ENCODE data around the gene LNX2.

Gene LNX2

DNA sequence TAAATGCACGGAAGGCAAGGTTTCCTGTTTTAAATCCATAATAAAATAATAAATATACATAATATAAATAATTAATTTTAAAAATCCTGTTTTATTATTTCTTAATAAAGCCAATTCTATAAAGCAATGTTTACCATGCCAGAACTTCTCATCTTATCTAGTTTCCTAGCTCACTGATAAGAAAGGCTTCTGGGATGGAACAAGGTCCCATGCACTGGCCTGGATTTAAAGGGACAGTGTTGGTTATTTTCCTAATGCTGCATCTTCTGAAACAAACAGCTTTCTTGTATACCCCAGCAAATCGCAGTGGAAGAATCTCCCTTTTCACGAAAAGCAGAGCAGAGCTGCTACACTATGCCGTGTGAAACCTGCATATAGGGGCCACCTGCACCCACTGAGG is 68.8 kb downstream of the LNX2 start:
- DNase-seq, result no peak

DNA sequence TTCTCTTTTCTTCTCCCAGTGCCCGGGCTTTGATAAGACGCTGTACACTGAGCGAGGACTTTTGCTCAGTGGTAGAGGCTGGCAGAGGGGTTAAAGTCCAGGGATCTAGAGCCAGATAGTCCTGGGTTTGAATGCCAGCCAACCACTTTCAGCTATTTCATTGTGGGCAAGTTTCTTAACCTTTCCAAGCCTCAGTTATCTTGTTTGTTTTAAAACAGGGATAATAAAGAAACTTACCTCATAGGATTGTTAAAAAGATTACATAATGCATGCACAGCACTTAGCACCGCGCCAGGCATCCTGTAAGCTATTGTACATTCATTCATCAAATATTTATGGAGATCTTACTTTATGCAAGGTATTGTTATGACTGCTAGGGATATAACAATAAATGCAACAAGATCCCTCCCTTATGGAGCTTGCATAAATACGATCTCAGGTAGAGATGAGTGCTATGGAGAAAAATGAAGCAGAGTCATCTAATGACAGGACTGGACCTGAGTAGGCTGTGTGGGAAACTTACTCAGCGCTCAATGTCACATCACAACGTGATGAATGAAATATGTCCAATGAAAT is 70.8 kb downstream of the LNX2 start:
- no peak for DNase-seq

DNA sequence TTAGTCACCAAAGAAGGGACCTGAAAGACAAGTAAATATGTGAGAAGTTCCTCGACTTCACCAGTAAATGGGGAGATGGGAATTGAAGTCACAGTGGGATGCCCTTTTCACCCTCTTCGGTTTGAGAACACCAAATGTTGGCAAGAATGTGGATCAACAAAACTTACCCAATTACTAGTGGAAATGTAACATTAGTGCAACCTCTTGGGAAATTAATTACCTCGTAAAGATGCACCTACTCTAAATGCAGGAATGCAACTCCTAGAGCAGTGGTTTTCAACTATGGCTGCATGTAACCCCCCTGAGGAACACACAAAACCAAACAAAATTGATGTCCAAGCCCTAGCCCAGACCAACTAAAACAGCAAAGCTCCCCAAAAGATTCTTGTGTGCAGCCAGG is 78.1 kb downstream of the LNX2 start:
- DNase-seq, result no peak

DNA sequence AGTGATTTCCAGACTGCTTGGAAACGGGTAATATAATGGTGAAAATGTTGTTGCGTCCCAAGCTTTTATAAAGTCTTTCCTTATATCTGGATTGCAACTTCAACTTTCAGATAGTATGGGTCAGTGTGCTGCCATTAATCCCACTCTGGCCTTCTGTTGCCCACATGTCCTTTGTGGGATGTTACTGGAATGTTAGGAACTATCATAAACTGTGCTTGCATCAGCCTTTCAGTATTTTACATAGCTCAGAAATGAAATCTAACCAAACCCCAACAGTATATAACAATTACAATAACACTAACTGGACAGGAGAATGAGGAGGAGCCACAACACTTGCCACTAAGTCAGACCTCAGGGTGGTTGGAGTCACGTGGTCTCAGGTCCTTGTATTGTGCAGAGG is 78.9 kb downstream of the LNX2 start:
- no peak for DNase-seq

DNA sequence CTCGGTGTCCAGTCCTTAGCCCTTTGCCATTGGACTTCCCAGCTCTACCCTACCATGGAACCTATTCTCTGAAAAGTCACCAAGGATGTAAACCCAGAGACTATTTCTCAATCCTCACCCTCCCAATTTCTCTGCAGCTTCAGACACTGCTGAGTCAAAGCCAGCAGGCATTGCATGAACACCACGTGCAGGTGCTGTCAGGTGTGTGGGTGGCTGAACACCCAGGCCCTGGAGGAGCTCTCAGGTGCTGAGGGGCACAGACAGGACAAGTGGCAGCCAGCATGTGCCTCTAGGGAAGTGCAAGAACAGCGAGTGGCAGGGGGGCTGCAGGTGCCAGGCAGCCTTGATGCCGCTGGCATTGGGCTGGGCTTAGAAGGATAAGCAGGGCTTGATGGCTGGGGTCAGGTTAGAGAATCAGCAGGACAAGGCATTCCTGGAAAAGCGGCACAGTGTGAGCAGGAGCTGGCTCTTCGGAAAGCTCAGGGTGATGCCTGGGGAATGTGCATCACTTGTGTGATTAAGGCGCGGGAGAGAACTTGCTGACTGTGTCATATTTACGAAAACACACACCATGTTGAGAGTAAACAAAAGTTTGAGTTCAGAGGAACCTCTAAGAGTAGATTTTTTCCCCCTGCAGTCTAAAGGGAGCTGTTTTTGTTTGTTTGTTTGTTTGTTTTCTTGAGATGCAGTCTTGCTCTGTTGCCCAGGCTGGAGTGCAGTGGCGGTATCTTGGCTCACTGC is 83.8 kb downstream of the LNX2 start:
- no peak for DNase-seq

DNA sequence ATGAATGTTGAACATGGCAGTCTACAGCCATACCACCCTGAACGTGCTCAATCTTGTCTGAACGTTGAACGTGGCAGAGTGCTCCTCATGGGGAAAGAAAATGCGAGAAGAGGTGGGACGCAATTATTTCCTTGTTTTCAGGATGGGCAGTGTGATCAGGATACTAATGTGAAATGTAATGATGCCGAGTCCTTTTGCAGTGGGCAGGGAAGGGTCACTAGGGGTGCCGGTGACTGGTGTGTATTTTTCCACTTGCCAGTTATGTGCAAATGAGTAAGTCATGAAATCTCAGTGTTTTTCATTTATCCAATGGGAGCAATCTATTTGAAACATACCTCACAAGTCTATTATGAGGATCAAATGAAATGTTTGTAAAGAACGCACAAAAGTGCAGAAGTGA is 84.8 kb downstream of the LNX2 start:
- DNase-seq, result no peak

DNA sequence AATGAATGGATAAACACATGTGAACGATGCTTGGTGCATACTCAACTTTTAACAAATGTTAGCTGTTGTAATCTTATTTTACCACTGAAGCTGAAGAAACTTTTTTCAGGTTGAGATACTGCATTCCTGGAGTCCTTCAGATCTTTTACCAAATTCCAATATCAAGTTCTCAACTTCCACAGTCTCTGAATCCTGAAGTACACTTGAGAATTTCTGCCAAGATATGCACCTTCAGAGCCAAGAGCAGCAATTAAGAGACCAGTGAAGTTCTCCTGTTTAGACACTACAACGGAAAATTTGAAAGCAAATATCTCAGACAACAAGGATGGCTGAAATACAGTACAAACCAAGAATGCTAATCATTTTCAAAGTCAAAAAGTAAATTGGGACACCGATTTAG is 85.3 kb downstream of the LNX2 start:
- no peak for DNase-seq

DNA sequence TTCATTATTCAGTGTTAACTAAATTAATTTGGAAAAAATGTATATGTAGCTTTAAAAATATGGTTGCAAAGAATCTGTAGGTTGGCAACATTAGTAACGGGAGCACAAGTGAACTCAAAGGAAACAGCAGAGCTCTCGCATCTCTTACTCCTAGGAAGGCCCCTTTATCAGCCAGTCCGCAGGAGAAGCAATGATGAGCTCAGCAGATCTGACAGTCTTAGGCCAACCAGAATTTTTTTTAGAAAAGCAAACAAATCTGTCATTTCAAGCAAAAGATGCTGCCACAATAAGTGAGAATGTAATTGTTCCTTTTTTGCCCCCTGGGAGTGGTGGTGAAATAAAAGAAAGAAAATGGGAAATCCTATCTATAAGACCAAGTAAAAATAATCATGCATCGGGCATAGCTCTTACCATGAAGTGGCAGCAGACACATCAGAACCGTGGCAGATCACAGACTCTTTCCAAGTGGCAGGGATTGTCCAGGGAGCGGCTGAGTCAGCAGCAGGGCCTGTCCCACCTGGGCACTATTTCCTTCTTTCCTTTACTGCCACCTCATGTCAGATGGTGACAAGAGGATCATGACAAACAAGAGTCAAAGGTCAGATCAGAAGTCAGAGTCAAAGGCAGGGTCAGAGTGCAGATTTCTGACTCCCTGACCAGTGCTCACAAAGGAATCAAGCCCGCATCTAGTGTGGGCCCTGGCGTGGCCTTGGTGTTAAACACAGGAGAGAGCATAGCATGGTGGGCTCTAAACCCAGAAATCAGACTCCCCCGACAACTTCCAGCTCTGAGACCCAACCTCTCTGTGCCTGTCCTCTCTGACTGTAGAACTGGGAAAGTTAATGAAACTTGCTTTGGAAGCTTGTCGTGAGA is 86.0 kb downstream of the LNX2 start:
- DNase-seq, result no peak

DNA sequence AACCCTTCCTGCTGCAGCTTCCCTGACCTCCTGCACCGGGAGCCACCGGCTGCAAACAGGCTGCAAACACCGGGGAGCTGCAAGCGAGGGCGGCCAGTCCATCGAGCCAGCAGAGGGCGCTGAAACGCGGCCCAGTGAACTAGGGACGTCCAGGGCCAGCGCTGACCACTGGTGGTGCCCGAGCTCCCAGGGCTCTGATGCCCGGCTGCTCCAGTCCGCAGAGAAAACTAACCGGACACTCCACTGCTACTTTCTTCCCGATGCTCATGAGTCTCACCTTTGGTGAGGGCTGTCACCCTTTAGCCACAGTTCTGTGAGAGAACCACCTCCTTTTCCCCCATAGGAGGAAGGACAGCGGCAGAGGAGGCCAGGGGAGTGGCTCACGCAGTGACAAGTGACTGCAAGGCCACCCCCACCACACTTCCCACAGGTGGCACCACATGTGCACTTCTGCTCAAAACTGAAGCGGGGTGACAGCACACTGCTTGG is 87.1 kb downstream of the LNX2 start:
- peak; percentile 79 for DNase-seq

DNA sequence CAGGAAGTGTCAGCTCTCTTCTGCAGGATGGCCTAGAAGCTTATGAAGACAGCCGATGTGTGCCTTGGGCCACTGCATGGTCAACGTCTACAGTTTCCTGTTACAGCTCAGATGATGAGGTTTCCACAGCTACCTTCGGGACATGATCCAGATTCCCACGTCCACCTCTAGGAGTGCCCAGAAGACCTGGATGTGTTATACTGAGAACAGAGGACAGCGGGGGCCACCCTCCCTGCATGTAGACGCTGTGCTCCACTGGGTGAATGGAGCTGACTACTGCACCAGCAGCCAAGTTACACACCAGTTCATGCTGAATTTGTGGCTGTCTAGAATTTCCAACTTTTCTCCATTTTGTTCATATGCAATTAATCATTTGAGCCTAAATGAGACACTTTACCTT is 91.4 kb downstream of the LNX2 start:
- DNase-seq, result no peak

DNA sequence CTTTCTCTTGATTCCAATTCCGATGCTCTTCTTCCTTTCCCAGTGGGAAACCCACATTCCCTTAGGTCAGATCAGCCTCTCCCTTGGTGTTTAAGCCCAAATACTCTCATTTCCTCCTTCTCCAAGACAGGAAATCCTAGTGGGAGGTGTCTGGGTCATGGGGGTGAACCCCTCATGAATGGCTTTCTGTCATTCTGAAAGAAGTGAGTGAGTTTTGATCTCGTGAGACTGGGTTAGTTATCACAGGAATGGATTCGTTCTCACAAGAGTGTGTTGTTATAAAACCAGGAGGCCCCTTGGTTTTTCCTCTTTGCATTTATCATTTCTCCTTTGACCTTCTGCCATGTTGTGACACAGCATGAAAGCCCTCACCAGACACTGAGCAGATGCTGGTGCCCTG is 93.8 kb downstream of the LNX2 start:
- DNase-seq, result no peak

DNA sequence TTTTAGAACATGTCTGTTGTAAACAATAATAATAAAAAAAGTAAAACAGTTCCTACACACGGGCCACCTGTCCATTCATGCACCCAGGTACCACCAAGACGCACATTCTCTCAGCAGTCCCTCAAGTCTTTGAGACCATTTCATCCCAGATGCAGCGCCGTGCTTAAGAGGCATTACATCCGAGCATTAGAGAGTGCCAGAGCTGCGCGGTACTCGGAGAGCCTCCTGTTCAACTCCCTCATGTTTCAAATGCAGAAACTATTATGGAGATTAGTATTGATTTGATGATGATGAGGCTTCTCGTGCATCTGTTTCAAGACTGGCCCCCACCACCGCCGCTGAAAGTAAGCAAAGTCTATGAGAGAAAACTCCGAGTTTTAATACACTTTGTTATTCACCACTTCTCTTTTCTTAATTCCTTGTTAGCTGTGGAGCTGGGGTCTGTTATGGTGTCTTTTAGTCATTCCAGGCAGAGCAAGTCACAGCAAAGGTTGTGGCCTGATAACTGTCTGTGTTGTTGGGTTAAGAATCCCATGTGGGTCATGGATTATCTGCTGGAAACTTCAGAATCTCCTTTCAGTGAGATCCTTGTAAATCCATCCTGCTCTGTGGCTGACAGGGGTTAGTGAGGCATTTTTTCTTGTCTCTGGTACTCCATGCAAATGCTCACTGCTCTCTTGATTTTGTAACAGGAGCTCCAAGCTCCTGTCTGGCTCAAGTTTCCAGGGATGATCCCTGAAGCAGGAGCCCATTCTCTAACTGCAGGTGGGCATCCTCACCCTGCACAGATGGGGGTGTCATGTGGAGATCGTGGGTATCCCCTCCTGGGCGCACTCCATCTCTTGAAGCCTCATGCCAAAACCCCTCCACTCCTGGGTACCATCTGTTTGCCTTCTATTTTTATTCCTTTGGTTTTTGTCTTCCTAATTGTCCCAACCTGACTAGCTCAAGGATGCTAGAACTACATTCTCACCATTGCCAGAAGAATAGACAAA is 95.1 kb downstream of the LNX2 start:
- no peak for DNase-seq

DNA sequence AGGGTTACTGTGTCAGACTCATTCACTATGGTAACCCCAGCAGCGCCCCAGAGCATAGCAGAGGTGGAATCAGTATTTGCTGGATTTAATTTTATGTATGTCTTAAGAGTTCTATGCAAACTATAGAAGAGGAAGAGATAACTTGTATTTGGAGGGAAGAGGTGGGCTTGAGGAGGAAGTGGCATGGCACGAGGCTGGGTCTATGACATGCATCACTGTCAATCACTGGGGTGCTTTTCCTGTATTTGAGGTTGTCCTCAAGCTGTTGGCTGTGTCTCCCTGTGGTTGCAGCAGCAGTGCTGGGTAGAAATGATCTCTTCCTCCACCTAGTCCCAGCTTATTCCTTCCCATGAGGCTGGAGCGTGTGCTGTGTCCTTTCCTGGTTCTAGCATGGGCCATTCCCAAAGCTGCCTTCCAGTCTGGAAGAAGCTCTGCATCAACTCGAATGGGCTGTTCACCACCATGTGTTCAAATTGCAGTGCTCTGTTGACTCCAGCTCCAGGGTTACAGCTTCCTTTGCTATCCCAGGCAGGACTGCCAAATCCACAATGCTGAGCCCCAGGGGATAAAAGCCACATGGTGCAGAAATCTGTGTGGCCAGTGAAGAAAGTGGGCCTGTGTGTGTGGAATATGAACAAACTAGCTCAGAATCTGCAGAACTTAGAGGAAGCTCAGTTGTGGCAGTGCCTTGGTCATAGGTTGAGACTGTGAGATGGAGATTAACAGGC is 96.8 kb downstream of the LNX2 start:
- DNase-seq, result no peak

DNA sequence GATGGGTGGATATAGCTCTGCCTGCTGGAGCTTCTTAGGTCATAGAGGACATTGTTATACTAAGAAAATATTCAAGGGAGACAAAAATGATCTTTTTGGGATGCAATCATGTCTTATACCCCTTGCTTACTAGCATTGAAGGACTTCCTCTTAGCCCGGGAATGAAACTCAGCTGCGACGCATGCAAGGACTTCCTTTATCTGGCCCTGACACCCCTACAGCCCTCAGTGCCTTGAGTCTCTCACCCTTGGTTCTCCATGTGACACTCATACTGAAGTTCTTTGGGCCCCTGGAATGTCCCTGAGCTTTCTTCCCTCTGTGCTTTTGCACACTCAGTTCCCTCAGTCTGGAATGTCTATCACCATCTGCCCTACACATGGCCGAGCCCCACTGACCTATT is 97.5 kb downstream of the LNX2 start:
- DNase-seq, result no peak

DNA sequence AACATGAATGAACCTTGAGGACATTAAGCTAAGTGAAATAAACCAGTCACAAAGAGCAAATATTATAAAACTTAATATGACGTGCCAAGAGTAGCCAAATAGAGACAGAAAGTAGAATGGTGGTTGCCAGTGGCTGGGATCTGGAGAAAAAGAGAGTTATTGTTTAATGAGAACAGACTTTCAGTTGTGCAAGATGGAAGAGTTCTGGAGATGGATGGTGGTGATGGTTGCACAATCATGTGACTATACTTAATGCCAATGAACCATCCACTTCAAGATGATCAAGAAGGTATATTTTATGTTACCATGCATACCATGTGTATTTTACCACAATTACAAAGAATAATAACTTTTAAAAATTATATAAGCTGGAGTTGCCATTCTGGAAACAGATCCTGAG is 104.2 kb downstream of the LNX2 start:
- DNase-seq, result no peak

DNA sequence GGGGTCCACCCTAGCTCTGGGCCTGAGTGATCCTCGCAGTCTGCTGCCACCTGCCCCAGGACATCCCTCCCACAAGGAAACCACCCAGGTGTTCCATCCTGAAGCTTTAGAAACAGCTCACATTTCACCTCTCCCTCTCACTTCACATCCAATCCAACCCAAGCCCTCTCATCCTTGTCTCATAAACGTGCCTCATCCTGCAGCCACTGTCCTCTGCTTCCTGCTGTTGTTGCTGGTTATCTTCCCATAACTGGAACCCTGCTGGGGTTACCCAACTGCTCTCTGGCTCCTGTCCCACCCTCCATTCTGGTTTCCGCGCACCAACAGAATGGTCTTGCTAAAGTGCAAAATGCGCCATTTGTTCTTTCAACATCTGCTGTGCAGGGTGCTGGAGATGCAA is 110.2 kb downstream of the LNX2 start:
- peak; percentile 79 for DNase-seq

DNA sequence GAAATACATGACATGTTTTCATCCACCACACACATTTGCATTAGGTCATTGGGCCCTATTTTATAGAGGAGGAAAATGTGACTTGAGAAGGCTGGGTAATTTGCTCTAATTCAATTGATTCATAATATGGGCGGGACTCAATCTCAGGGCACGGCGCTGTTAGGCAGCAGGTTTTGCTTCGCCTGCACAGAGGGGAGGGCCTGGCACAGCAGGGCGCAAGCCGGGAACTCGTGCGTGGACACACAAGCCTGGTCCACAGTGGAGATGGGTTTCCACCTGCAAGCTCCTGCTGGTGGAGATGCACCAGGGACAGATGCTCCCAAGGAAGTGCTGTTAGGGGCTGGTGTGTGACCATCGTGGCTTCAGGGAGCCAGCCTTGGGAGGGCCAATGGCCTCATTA is 111.5 kb downstream of the LNX2 start:
- no peak for DNase-seq

DNA sequence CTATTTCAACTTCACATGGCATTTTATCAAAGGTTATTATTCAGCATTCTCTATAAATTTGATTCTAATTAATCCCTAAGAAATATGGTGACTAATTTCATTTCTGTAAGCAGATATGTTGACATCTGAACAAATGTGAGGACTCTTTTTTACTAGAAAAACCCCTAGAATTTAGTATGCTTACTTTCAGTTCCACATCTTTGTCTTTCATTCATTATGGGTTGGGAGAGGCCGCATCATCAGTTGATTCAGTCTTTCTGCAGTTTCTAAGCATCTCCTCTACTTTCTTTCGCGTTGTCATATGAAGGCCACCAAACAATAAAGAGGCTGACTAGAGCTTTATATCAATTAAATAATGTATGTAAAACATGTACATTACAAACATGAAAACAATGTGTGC is 114.5 kb downstream of the LNX2 start:
- no peak for DNase-seq

DNA sequence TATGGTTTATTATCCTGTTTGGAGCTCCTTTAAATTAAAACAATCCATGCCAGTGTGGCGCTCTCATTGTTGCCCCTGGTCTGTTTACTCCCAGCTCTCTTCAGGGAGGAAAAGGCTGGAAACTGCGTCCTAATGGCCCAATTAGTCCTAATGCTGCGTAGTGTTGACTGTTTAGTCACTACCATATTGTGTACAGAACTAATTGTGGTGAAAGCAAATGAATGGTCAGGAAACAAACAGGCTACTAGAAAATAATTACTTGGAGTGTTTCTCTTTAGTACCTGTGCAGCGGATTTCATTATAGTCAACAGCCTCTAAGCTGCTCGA is 115.5 kb downstream of the LNX2 start:
- DNase-seq, result peak; percentile 65

DNA sequence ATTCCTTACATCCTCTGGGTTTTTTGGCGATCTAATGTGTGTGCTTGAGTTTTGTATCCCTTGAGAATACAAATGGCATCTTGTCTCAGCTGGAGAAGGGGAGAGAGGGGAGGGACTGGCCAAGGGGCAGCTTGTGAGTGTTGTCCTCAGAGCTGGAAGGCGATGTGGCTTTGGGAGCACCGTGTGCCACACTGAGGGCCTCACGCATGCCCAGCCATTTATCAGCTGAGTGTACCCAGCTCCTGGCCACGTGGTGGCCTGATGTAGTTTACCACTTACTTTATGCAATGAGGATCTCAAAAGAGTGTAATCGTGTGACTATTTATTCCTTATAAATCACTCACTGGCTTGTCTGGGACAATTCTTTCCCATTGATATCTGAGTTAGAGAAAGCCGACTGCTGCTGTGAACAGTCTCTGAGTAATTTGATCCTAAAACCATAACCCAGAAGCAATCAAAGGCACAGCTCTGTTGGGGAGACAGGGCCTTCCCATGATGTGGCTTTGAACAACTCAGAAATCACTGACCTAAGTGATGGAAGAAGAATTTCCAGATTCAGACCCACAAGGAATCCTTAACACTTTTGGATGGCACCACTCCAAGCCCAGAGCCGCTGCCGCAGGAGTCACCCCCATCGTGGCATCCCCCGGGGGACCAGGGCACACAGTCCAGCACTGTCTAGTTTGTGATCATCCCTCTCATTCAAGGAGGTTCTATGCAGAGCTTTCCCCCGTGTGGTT is 116.0 kb downstream of the LNX2 start:
- DNase-seq, result no peak

DNA sequence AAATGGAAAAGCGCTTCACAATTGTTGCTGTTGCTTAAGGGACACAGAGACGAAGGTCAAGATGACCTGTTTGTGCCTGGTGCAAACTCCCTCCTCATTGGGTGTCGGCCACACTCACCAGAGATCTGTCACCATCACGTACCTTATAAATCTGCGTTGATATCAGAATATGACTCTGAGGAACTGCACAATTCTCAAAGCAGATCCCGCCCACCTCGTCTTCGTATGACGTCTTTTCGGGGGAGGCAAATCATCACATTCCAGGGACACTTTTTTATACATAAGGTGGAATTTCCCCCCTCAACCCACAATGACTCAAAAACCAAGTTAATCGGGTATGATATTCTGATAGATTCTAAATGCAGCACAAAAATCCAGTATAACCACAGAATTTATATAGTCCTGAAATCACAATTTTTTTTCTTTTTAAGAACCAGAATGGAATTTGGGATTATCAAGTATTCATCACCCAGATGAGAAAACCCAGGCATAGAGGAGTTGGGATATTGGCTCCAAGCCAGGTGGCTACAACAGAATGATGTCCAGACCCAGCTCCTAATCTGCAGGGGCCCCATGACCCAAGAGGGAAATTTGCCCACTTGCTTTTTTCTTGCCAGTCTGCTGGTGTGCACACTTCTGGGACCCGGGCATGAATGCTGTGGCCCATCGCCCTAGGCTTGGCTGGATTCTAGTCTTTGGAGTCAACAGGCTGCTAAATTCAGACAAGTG is 119.4 kb downstream of the LNX2 start:
- DNase-seq, result no peak

Data from NCI-H146 (cell line).